AG04449 (cell line): ENCODE measurements around the gene TMEM181.
"Not testable (repeated sequence)": the region's sequence is repeated elsewhere in the genome, so short reads cannot be mapped to it uniquely, and the experiment has no call there.

Source experiments
- CTCF ChIA-PET: fragments of 350-600 bp; formaldehyde crosslinking; extraction: SDS; loops from one replicate; lab custom pipeline; 2021; ENCODE audit warnings: antibody characterized with exemption; lab: Yijun Ruan, JAX
- POLR2A ChIA-PET: fragments of 400-600, 350-600 bp; formaldehyde crosslinking; extraction: SDS; loops from one replicate; lab custom pipeline; 2020; ENCODE audit warnings: antibody characterized with exemption, inconsistent platforms; lab: Yijun Ruan, JAX
- DNase-seq: peaks from one replicate; pipeline ENCODE4 v3.0.0-alpha.2; 2010; ENCODE audit warnings: low read depth, low spot score
- H3K4me3 ChIP-seq: 2 replicates; pipeline ENCODE4 v1.5.1; 2011; ENCODE audit warnings: low read depth, mild to moderate bottlenecking, control low read depth, low read length
- CTCF ChIP-seq: IDR thresholded peaks from one replicate; pipeline ENCODE4 v1.5.1; 2011; ENCODE audit warnings: mild to moderate bottlenecking, moderate library complexity, low read length, control low read depth, inconsistent platforms; ENCODE audit not compliant: insufficient read depth; ENCODE audit errors: missing control alignments

The TMEM181 gene

GRCh38 chr6:158597565-158597964 is 37.7 kb downstream of the TMEM181 start:
- no peak for DNase-seq
- no peak overlapping the region for H3K4me3 ChIP-seq
- ChIA-PET CTCF (interaction anchor here (2.9 to 11.2 kb wide), 2 partner anchors 8 to 384 kb away, joined by 13 to 92 read pairs; no protein-coding TSS in a partner anchor), POLR2A (no interaction called here)
- no peak for TF ChIP-seq CTCF

- CTCF ChIA-PET: interaction anchor here (10.1 to 13.1 kb wide), 2 partner anchors 378 to 386 kb away, joined by 145 to 257 read pairs; no protein-coding TSS in a partner anchor
- no peak for TF ChIP-seq CTCF
- DNase-seq: no peak
- POLR2A ChIA-PET: no interaction called here
- no peak overlapping the region for H3K4me3 ChIP-seq
Measured at GRCh38 chr6:158599635-158600034, 39.7 kb downstream of the TMEM181 start.

- DNase-seq: no peak
- ChIA-PET POLR2A (no interaction called here), CTCF (interaction anchor here (0.8 to 13.1 kb wide), 6 partner anchors 12 to 390 kb away, joined by 3 to 257 read pairs (median 50); partner anchors contain the start of gene DYNLT1)
- no peak overlapping the region for H3K4me3 ChIP-seq
- TF ChIP-seq CTCF: no peak
Measured at GRCh38 chr6:158603261-158604047, 43.6 kb downstream of the TMEM181 start.

GRCh38 chr6:158604048-158604406 is 44.1 kb downstream of the TMEM181 start:
- H3K4me3 ChIP-seq: no peak overlapping the region
- no peak for TF ChIP-seq CTCF
- CTCF ChIA-PET: interaction anchor here (1.2 to 13.1 kb wide), 8 partner anchors 12 to 390 kb away, joined by 4 to 257 read pairs (median 31); no protein-coding TSS in a partner anchor
- POLR2A ChIA-PET: no interaction called here
- no peak for DNase-seq

- POLR2A ChIA-PET: interaction anchor here (0.9 kb wide), 1 partner anchor 392 kb away, joined by 3 read pairs; no protein-coding TSS in a partner anchor
- peak; percentile 73 for TF ChIP-seq CTCF
- H3K4me3 ChIP-seq: no peak overlapping the region
- DNase-seq: peak; percentile 29
- CTCF ChIA-PET: interaction anchor here (0.6 to 13.1 kb wide), 37 partner anchors 13 to 460 kb away, joined by 3 to 257 read pairs (median 4); partner anchors contain the start of gene TMEM181
Measured at GRCh38 chr6:158605266-158605878, 45.5 kb downstream of the TMEM181 start.

GRCh38 chr6:158606011-158606410 is 46.1 kb downstream of the TMEM181 start:
- DNase-seq, H3K4me3 ChIP-seq, POLR2A ChIA-PET: not testable (repeated sequence)
- CTCF ChIA-PET: interaction anchor here (0.6 to 13.1 kb wide), 31 partner anchors 14 to 411 kb away, joined by 3 to 257 read pairs (median 4); partner anchors contain the start of gene TMEM181
